DND-41 (cell line): ENCODE results near the gene BIRC6.

Experiments
- EZH2 ChIP-seq: IDR thresholded peaks from 3 replicates; pipeline ENCODE4 v1.6.1; 2012; ENCODE audit warnings: borderline replicate concordance, low read depth, mild to moderate bottlenecking, moderate library complexity, low read length, inconsistent platforms; ENCODE audit not compliant: severe bottlenecking
- TF ChIP-seq, protein P1 (sequence below): IDR thresholded peaks from 2 replicates; pipeline ENCODE4 v1.5.1; 2012; ENCODE audit warnings: borderline replicate concordance, low read length, moderate library complexity, mild to moderate bottlenecking; ENCODE audit not compliant: poor library complexity, severe bottlenecking; ENCODE audit errors: extremely low read depth

DNA sequence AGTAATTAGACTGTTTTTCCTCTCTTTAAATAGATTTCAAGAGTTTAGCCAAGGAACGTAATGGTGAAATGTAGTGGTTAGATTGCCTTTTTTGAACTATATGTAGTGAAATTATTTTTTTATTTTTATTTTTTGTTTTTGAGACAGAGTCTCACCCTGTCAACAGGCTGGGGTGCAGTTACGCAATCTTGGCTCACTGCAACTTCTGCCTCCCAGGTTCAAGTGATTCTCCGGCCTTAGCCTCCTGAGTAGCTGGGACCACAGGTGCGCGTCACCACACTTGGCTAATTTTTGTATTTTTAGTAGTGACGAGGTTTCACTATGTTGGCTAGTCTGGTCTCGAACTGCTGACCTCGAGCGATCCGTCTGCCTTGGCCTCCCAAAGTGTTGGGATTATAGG, 60.8 kb downstream of the BIRC6 start:
- TF ChIP-seq, protein P1, sequence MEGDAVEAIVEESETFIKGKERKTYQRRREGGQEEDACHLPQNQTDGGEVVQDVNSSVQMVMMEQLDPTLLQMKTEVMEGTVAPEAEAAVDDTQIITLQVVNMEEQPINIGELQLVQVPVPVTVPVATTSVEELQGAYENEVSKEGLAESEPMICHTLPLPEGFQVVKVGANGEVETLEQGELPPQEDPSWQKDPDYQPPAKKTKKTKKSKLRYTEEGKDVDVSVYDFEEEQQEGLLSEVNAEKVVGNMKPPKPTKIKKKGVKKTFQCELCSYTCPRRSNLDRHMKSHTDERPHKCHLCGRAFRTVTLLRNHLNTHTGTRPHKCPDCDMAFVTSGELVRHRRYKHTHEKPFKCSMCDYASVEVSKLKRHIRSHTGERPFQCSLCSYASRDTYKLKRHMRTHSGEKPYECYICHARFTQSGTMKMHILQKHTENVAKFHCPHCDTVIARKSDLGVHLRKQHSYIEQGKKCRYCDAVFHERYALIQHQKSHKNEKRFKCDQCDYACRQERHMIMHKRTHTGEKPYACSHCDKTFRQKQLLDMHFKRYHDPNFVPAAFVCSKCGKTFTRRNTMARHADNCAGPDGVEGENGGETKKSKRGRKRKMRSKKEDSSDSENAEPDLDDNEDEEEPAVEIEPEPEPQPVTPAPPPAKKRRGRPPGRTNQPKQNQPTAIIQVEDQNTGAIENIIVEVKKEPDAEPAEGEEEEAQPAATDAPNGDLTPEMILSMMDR, result no peak
- no peak for TF ChIP-seq EZH2
